Measurements from ENCODE around the gene DYSF.

The DYSF gene

DNA sequence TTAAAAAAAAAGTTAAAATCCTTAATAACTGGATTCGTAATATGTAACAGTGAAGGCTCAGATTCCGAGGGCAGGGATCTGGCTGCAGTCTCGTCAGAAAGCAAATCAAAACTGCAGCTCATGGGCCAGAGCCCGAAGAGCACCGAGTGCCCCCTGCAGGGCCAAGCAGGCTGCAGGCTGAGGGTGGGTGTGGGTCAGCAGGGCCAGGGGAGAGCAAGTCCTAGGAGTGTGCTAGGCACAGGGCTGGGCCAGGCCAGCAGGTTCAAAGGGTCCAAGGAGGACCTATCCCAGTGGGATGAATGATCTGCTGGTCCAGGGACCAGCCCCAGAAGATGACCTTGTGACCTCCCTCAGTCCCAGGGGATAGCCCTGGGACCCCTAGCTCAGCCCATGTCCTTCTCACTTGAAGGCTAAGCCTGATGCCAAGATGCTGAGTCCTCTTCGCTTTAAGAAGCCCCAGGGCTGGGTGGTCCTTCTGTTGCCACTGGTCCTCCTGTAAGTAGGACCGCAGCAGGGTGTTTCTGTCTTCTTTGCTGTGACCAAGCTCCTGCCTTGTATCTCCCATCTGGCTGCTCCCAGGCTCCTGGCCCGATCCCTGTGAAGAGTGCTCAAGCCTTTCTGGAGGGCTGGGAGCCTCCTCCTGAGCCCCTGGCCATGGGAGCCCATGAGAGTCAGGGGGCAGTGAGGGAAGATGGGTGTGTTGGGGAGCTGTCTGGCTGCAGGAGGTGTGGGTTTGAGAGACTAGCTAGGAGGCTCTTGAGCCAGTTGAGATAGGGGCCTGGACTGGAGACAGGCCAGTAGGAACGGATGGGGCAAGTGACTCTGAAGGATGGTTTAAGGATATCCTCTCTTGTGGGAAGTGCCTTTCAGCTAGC lies 150.7 kb downstream of the DYSF start:
- no peak overlapping the region for H3K27ac ChIP-seq
- no peak for TF ChIP-seq ZFX (IDR thresholded peaks at IDR 0.05)
- no peak for TF ChIP-seq CTCF (conservative IDR thresholded peaks at IDR 0.05)

DNA sequence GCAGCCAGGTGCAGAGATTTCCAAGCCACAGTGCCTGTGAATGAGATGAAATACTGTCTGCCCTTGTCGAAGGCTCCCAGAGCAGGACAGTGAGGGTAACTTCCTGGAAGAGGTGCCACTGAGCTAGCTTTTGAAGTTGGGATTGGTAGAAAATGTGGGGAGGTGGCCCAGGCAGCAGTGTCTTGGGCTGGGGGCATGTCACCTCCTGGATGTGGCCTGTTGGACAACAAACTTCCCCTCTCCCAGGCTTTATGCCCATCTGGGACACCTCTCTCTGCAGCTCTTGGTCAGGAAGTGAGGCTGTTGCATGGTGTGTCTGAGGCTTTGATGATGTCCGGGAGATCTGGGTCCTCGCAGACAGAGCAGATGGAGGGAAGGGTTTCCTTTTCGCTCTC lies 151.4 kb downstream of the DYSF start:
- no peak overlapping the region for H3K27ac ChIP-seq
- TF ChIP-seq CTCF (conservative IDR thresholded peaks at IDR 0.05) = no peak
- TF ChIP-seq ZFX (IDR thresholded peaks at IDR 0.05) = no peak

- H3K27ac ChIP-seq = no peak overlapping the region
- TF ChIP-seq CTCF (conservative IDR thresholded peaks at IDR 0.05) = no peak
- no peak for TF ChIP-seq ZFX (IDR thresholded peaks at IDR 0.05)
Measured at GRCh38 chr2:71605173-71605641, 151.8 kb downstream of the DYSF start.

- no peak overlapping the region for H3K27ac ChIP-seq
- no peak for TF ChIP-seq CTCF (conservative IDR thresholded peaks at IDR 0.05)
- no peak for TF ChIP-seq ZFX (IDR thresholded peaks at IDR 0.05)
Measured at GRCh38 chr2:71605781-71606241, 152.4 kb downstream of the DYSF start.

GRCh38 chr2:71606244-71606643 lies 152.9 kb downstream of the DYSF start:
- no peak overlapping the region for H3K27ac ChIP-seq
- no peak for TF ChIP-seq CTCF (conservative IDR thresholded peaks at IDR 0.05)
- TF ChIP-seq ZFX (IDR thresholded peaks at IDR 0.05) = no peak

DNA sequence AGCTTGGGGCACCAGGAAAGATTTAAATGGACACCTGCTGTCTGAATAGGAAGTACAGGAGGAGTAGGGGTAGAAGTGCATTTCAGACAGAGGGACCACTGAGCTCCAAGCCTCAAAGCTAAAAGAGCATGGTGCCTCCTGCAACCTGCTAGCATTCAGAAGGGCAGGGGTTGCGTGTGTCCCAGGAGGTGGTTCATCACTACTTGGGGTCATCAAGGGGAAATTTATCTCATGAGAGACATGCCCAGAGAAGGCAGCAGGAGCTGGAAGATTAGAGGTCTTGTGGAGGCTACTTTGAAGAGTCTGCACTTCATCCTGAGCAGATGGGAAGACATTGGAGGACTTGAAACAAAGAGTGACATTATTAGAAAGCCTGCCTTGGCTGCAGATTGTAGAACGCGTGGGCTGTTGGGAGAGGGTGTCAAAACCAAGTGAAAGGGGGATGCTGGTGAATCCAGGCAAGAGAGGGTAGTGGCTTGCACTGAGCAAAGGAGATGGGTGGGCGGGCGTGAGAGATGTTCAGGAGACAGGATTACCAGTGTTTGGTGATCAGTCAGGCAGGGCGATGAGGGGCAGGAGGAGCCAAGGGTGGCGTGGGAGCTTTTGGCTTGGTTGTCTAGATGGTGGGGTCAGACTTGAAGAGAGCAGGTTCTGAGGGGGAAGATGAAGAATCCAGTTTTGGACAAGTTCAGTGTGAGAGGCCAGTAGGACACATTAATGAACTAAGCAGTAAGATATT lies 154.0 kb downstream of the DYSF start:
- no peak for TF ChIP-seq CTCF (conservative IDR thresholded peaks at IDR 0.05)
- TF ChIP-seq ZFX (IDR thresholded peaks at IDR 0.05) = no peak
- no peak overlapping the region for H3K27ac ChIP-seq

GRCh38 chr2:71608034-71608433 lies 154.7 kb downstream of the DYSF start:
- no peak overlapping the region for H3K27ac ChIP-seq
- TF ChIP-seq CTCF (conservative IDR thresholded peaks at IDR 0.05) (no peak), ZFX (IDR thresholded peaks at IDR 0.05) (no peak)

All from C4-2B (cell line).